Thoracic aorta (tissue), 2 donors: ENCODE data around the gene N4BP2. TPM values are rescaled to one million over a fixed set of nuclear protein-coding genes. Genes with fewer than 3 reads are reported as not detected.

Experiments used
- ATAC-seq: fragments of 150-250 bp; one replicate; pipeline ENCODE4 v1.8.0; 2017; ENCODE audit warnings: low read depth; ENCODE audit not compliant: insufficient number of reproducible peaks, low FRiP score
- DNase-seq: peaks from one replicate; pipeline ENCODE4 v3.0.0-alpha.2; 2020; ENCODE audit warnings: low spot score
- H3K27ac ChIP-seq, 2 donors: fragments of 200-600 bp; sonication (generic); 1 replicate in 1 of 2; 2 replicates in 1 of 2; pipeline ENCODE4 v1.5.1; 2016; ENCODE audit warnings: mild to moderate bottlenecking in 2 of 2, moderate library complexity in 2 of 2
- H3K27me3 ChIP-seq: fragments of 200-600 bp; sonication (generic); replicated peaks from 2 replicates; pipeline ENCODE4 v1.6.0; 2016; ENCODE audit warnings: mild to moderate bottlenecking; ENCODE audit not compliant: insufficient read depth
- H3K36me3 ChIP-seq: fragments of 200-600 bp; sonication (generic); one replicate; pipeline ENCODE4 v1.5.1; 2016
- H3K4me1 ChIP-seq, 2 donors: fragments of 200-600 bp; sonication (generic); 1 replicate in 1 of 2; 2 replicates in 1 of 2; pipeline versions ENCODE4 v1.5.1 to v1.6.0; 2016; ENCODE audit warnings: low read depth in 2 of 2, mild to moderate bottlenecking in 1 of 2; ENCODE audit not compliant: control insufficient read depth in 1 of 2
- H3K4me3 ChIP-seq: fragments of 200-600 bp; sonication (generic); 2 replicates; pipeline ENCODE4 v1.5.1; 2016; ENCODE audit warnings: mild to moderate bottlenecking
- H3K9me3 ChIP-seq: fragments of 200-600 bp; sonication (generic); 2 replicates; pipeline ENCODE4 v1.5.1; 2016
- total RNA-seq, 2 donors: library from RNA; depleted of rRNA; stranded (reverse); fragments of >200 nt; gene quantifications; one replicate each; pipeline versions ENCODE4 v1.1.0 to v1.2.3, GENCODE V29; 2016
- TF ChIP-seq, protein P1 (sequence below): fragments of 200-600 bp; sonication (generic); IDR thresholded peaks from one replicate; pipeline ENCODE4 v1.5.1; 2019; ENCODE audit warnings: antibody characterized with exemption

Gene N4BP2
- total RNA-seq, 2 donors from 2014 or later, result 5.4 to 10.9 TPM

DNA sequence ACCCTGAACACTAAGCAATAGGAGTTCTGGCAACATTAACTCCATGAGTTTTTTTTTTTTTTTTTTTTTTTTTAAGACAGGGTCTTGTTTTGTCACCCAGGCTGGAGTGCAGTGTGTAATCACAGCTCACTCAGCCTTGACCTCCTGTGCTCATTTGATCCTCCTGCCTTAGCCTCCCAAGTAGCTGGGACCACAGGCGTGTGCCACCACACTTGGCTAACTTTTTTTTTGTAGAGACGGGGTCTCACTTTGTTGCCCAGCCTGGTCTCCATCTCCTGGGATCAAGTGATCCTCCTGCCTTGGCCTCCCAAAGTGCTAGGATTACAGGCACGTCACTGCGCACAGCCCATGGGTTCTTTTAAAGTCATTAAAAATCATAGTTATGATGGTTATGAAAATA lies 145.2 kb downstream of the N4BP2 start:
- H3K9me3 ChIP-seq, result no peaks in the 10 kb centered on the region
- peaks cover 0 to 3% of the 10 kb centered on the region in 2 donors for H3K4me1 ChIP-seq
- no peaks in the 10 kb centered on the region for H3K27me3 ChIP-seq
- H3K36me3 ChIP-seq, result no peaks in the 10 kb centered on the region
- TF ChIP-seq, protein P1, sequence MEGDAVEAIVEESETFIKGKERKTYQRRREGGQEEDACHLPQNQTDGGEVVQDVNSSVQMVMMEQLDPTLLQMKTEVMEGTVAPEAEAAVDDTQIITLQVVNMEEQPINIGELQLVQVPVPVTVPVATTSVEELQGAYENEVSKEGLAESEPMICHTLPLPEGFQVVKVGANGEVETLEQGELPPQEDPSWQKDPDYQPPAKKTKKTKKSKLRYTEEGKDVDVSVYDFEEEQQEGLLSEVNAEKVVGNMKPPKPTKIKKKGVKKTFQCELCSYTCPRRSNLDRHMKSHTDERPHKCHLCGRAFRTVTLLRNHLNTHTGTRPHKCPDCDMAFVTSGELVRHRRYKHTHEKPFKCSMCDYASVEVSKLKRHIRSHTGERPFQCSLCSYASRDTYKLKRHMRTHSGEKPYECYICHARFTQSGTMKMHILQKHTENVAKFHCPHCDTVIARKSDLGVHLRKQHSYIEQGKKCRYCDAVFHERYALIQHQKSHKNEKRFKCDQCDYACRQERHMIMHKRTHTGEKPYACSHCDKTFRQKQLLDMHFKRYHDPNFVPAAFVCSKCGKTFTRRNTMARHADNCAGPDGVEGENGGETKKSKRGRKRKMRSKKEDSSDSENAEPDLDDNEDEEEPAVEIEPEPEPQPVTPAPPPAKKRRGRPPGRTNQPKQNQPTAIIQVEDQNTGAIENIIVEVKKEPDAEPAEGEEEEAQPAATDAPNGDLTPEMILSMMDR, result no peak
- ATAC-seq (no peak), DNase-seq (no peak)
- H3K27ac ChIP-seq, result no peak overlapping the region
- H3K4me3 ChIP-seq, result no peak overlapping the region

DNA sequence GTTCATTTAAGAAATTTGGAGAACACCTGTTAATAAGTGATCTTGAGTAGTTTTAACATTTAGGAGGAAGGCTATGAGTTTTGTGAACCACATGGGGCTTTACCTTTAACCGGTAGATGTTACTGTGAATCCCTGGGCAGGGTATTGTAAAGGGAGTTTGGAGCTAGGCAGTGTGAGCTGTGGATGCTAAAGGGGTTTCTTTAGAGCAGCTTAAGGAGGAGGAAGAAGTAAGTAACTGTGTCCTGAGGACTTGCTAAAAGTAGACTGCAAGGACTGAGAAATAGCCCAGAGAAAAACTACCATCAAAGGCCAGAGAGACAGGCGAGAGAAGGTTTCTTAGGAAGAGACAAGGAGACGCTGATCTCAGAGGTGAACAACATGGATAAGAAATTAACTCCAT lies 145.8 kb downstream of the N4BP2 start:
- ATAC-seq, result no peak
- no peaks in the 10 kb centered on the region for H3K36me3 ChIP-seq
- no peak for DNase-seq
- H3K27ac ChIP-seq, result no peak overlapping the region
- H3K4me1 ChIP-seq, result peaks cover 0 to 3% of the 10 kb centered on the region in 2 donors
- H3K4me3 ChIP-seq, result no peak overlapping the region
- H3K27me3 ChIP-seq, result no peaks in the 10 kb centered on the region
- no peaks in the 10 kb centered on the region for H3K9me3 ChIP-seq
- TF ChIP-seq, protein P1, result no peak

DNA sequence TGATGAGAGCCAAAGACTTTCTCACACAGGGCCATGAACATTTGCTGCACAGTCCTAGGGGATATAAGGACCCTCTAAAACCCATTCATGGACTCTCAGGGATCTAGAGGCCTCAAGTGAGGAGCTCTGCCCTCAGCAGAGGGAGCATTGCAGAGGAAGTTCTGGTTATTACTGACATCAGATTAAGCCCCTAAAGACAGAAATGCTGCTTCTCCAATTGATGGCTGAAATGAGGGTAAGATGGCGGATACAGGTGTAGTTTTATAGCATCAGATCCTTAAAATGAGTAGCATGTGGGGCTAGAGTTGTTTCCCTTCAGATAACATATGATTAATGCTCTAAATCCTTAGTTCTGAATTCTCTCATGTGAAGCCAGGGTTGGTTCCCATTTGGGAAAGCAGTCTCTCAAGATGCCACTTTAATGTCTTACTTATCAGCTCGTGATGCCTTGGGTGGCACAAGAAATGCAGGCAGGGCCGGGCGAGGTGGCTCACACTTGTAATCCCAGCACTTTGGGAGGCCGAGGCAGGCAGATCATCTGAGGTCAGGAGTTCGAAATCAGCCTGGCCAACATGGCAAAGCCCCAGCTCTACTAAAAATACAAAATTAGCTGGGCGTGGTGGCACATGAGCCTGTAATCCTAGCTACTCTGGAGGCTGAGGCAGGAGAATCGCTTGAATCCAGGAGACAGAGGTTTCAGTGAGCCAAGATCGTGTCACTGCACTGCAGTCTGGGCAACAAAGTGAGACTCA lies 148.0 kb downstream of the N4BP2 start:
- no peak overlapping the region for H3K4me3 ChIP-seq
- H3K36me3 ChIP-seq, result no peaks in the 10 kb centered on the region
- TF ChIP-seq, protein P1, result no peak
- no peak for ATAC-seq
- H3K4me1 ChIP-seq, result peaks cover 0 to 3% of the 10 kb centered on the region in 2 donors
- no peaks in the 10 kb centered on the region for H3K9me3 ChIP-seq
- peak overlapping the region in 1 of 2 donors; percentile 30 for H3K27ac ChIP-seq
- DNase-seq, result no peak
- no peaks in the 10 kb centered on the region for H3K27me3 ChIP-seq

DNA sequence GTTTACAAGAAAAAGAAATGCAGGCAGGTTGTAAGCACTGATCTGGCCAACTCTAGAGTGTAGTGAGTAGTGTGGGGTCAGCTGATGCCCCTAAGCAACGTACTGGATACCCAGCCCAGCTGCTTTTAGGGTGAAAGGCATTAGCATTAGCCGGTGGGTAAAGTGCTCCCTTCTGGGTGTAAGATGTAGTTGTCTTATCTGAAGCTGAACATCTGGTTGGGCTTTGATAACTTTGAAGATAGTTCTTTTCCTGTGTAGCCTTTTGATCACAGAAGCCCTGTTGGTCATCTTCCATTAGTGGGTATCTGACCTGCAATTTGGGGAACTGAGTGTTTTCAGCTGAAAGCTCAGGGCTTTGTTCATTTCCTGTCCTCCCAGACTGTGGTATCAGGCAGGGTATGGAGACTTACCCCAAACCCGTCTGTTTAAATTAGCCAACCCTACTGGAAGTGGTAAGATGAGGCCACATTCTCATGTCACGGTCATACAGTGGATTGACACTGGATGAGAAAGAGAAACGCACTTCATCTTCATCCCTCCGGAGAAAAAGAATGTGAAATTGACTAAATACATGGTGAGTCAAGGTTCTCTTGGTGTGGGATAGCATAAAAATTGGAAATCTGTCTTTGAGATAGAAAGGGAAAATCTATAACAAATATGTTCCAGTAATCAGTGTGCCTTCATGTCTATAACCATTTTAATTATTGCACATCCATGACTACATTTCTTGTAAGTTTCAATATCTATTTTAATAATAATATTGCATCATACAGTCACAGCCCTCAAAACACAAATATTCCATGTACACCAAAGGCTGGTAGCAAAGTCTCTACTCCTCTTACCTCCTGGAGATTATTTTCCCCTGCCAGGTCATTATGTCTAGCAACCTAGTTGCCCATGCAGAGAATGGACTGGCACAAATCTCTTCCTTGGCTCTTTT lies 148.9 kb downstream of the N4BP2 start:
- no peak for DNase-seq
- Histone ChIP-seq H3K36me3 (no peaks in the 10 kb centered on the region), H3K27me3 (no peaks in the 10 kb centered on the region), H3K9me3 (no peaks in the 10 kb centered on the region), H3K4me3 (peak overlapping the region; percentile 23), H3K27ac (peak overlapping the region in 1 of 2 donors; percentile 30), H3K4me1 (peaks cover 0 to 3% of the 10 kb centered on the region in 2 donors)
- no peak for ATAC-seq
- TF ChIP-seq, protein P1, result no peak

DNA sequence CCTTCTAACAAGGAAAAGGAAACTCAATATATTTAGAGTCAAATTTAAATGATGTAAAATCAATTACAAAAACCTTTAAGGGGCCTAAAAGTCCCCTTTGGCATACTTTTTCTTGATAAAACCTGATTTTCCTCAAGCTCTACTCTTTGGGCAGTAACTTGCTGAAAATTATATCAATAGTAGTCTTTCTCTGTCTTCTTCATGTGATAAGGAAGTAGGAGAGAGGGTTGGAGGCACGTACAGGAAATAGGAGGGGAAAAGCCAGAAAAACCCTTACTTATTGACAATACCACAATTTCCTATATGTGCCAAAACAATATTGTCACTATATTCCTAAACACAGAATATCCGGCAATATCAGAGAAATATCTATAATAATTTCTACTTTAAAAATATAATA lies 149.8 kb downstream of the N4BP2 start:
- no peak for DNase-seq
- Histone ChIP-seq H3K27me3 (no peaks in the 10 kb centered on the region), H3K27ac (no peak overlapping the region), H3K9me3 (no peaks in the 10 kb centered on the region), H3K36me3 (no peaks in the 10 kb centered on the region), H3K4me1 (peaks cover 0 to 3% of the 10 kb centered on the region in 2 donors), H3K4me3 (peak overlapping the region; percentile 23)
- ATAC-seq, result no peak
- TF ChIP-seq, protein P1, result no peak
